HepG2 (cell line): ENCODE results near the gene NFATC1.

Experiments
- AFF4 ChIP-seq: sonication (generic); formaldehyde crosslinking; IDR thresholded peaks from 2 replicates; pipeline ENCODE4 v1.4.0; 2020; ENCODE audit warnings: missing genetic modification reagents
- CTCF ChIP-seq: sonication (generic); formaldehyde crosslinking; IDR thresholded peaks from 2 replicates; pipeline ENCODE4 v1.5.0; 2020; ENCODE audit warnings: mild to moderate bottlenecking, missing genetic modification reagents, moderate library complexity
- HINFP ChIP-seq: sonication (generic); formaldehyde crosslinking; IDR thresholded peaks from 2 replicates; pipeline ENCODE4 v1.4.0; 2020; ENCODE audit warnings: low read depth, mild to moderate bottlenecking, missing genetic modification reagents
- HNRNPUL1 ChIP-seq: fragments of 200-400 bp; formaldehyde crosslinking; IDR thresholded peaks from 2 replicates; pipeline ENCODE4 v1.6.1; 2017; ENCODE audit warnings: low read depth, mild to moderate bottlenecking, low read length, moderate library complexity
- MXI1 ChIP-seq: IDR thresholded peaks from 3 replicates; pipeline ENCODE4 v1.6.1; 2012; ENCODE audit warnings: low read depth, low read length, inconsistent platforms, borderline replicate concordance
- YY1 ChIP-seq: IDR thresholded peaks from 2 replicates; pipeline ENCODE4 v1.6.1; 2011; ENCODE audit warnings: low read length, low read depth, moderate library complexity, mild to moderate bottlenecking; ENCODE audit not compliant: insufficient read depth, insufficient replicate concordance
- ZBTB40 ChIP-seq, 2 experiments: fragments of 450-650 bp in 1 of 2; sonication (generic) in 1 of 2; formaldehyde crosslinking in 1 of 2; IDR thresholded peaks; 2 replicates each; pipeline versions ENCODE4 v1.6.1 to v1.8.0; 2016 to 2022; ENCODE audit warnings: antibody characterized with exemption in 1 of 2, mild to moderate bottlenecking in 1 of 2, missing genetic modification reagents in 1 of 2
- ZMAT5 ChIP-seq: sonication (generic); formaldehyde crosslinking; IDR thresholded peaks from 2 replicates; pipeline ENCODE4 v1.5.0; 2020; ENCODE audit warnings: mild to moderate bottlenecking, low read depth, missing genetic modification reagents, borderline replicate concordance
- ZNF598 ChIP-seq: sonication (generic); formaldehyde crosslinking; IDR thresholded peaks from 2 replicates; pipeline ENCODE4 v1.5.1; 2020; ENCODE audit warnings: mild to moderate bottlenecking, missing genetic modification reagents, borderline replicate concordance
- ZNF605 ChIP-seq: sonication (generic); formaldehyde crosslinking; IDR thresholded peaks from 2 replicates; pipeline ENCODE4 v1.8.0; 2022; ENCODE audit warnings: mild to moderate bottlenecking, missing genetic modification reagents
- ZNF670 ChIP-seq: sonication (generic); formaldehyde crosslinking; IDR thresholded peaks from 2 replicates; pipeline ENCODE4 v1.8.0; 2022; ENCODE audit warnings: mild to moderate bottlenecking, missing genetic modification reagents, borderline replicate concordance

GRCh38 chr18:79511671-79512301 lies 116.1 kb downstream of the NFATC1 start:
- TF ChIP-seq ZNF598 (CRISPR knock-in tag) (no peak), MXI1 (no peak), ZBTB40 (IDR thresholded peaks at IDR 0.05) (no peak), ZBTB40 (CRISPR knock-in tag; IDR thresholded peaks at IDR 0.05) (no peak), YY1 (no peak), ZMAT5 (CRISPR knock-in tag) (no peak), AFF4 (no peak), CTCF (CRISPR knock-in tag) (no peak), HNRNPUL1 (no peak), HINFP (CRISPR knock-in tag) (no peak), ZNF605 (CRISPR knock-in tag) (no peak), ZNF670 (no peak)
